PFSK-1 (cell line): ENCODE measurements around the gene SLC25A25.

Experiments
- POLR2AphosphoS5 ChIP-seq: IDR thresholded peaks from 2 replicates; pipeline ENCODE4 v1.6.1; 2012; ENCODE audit warnings: low read depth, mild to moderate bottlenecking, control low read depth, low read length, moderate library complexity
- REST ChIP-seq, 2 experiments: IDR thresholded peaks; 2 replicates each; pipeline versions ENCODE4 v1.6.1 to v1.8.0; 2011 to 2012; ENCODE audit warnings: low read depth in 2 of 2, low read length in 2 of 2, control low read depth in 1 of 2, inconsistent platforms in 1 of 2, mild to moderate bottlenecking in 1 of 2, moderate library complexity in 1 of 2; ENCODE audit not compliant: insufficient read depth in 1 of 2
- SIN3A ChIP-seq: IDR thresholded peaks from 2 replicates; pipeline ENCODE4 v1.6.1; 2012; ENCODE audit warnings: mild to moderate bottlenecking, low read length, moderate library complexity, borderline replicate concordance; ENCODE audit not compliant: insufficient read depth
- TAF1 ChIP-seq: IDR thresholded peaks from 2 replicates; pipeline ENCODE4 v1.6.1; 2012; ENCODE audit warnings: low read length, control low read depth, borderline replicate concordance; ENCODE audit not compliant: insufficient read depth

DNA sequence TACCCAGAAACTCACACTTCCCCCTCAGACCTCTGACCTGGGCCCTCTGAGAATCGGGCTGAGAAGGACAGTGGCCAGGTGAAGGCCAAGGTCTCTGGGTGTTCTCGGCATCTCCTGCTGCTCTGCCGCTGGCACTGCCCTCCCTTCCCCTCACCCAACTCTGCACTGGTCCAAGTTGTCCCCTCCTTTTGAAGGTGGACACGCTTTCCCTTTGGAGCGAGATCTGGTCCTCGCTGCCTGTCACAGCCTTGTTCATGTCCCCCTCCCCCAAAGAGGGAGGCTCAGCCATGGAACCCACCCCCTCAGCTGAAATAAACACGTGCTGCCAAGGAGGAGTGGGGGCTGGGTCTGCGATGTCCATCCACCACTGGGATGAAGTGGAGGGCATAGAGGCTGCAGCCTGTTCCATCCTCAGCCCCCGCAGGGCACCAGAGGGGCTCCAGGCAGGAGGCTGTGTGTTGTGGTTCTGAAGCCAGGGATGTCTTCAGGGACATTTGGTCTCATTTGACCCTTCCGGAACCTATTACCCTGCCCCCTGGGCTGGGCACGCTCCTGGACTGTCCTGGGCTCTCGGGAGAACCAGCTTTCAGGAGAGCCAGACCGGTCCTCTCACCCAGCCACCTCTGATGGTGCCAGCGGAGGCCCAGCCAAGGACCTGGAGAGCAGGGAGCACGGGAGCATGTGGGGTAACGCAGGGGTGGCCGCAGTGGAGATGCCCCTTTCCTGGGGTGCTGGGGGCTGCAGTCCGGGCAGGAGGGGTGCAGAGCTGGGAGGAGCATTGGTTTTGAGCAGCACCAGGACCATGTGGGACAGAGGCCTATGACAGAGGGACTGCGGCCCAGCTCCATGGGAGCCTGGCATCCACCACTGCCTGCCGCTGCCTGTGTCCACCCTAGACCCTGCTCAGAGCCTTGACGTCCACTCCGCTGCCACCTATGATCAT lies 76.5 kb downstream of the SLC25A25 start:
- TF ChIP-seq POLR2AphosphoS5 (no peak), REST (IDR thresholded peaks at IDR 0.05; ENCODE audit: insufficient read depth in 1 of 2, low read depth in 2 of 2, low read length in 2 of 2) (no peak), SIN3A (no peak), TAF1 (no peak)
